Tibial nerve (tissue), 4 donors: ENCODE data around the gene HOXA5. TPM values are rescaled to one million over a fixed set of nuclear protein-coding genes. Genes with fewer than 3 reads are reported as not detected.

Experiments used
- DNase-seq, 2 donors: peaks; one replicate each; pipeline ENCODE4 v3.0.0-alpha.2; 2019; ENCODE audit warnings: low spot score in 2 of 2
- H3K27ac ChIP-seq, 4 donors: fragments of 200-600 bp; sonication (generic) in 3 of 4; one replicate each; pipeline ENCODE4 v1.5.1; 2017 to 2019; ENCODE audit warnings: mild to moderate bottlenecking in 1 of 4
- H3K27me3 ChIP-seq, 2 donors: fragments of 200-600 bp; sonication (generic) in 1 of 2; one replicate each; pipeline versions ENCODE4 v1.5.1 to v1.6.0; 2017 to 2019
- H3K36me3 ChIP-seq, 3 donors: fragments of 200-600 bp; sonication (generic); one replicate each; pipeline ENCODE4 v1.5.1; 2018 to 2019
- H3K4me1 ChIP-seq, 4 donors: fragments of 200-600 bp; sonication (generic) in 3 of 4; one replicate each; pipeline ENCODE4 v1.5.1; 2017 to 2019
- H3K4me3 ChIP-seq, 4 donors: fragments of 200-600 bp; sonication (generic) in 3 of 4; one replicate each; pipeline ENCODE4 v1.5.1; 2017 to 2019; ENCODE audit warnings: mild to moderate bottlenecking in 1 of 4, moderate library complexity in 1 of 4
- H3K9me3 ChIP-seq, 4 donors: fragments of 200-600 bp; sonication (generic) in 3 of 4; one replicate each; pipeline ENCODE4 v1.5.1; 2017 to 2019
- CTCF ChIP-seq, 5 experiments: fragments of 200-600 bp in 3 of 5; fragments of 450-650 bp in 2 of 5; sonication (generic) in 3 of 5; IDR thresholded peaks; one replicate each; pipeline ENCODE4 v1.5.1; 2016 to 2019; ENCODE audit warnings: antibody characterized with exemption in 5 of 5, mild to moderate bottlenecking in 3 of 5, moderate library complexity in 2 of 5
- EP300 ChIP-seq, 2 donors: sonication (generic); formaldehyde crosslinking; IDR thresholded peaks; one replicate each; pipeline ENCODE4 v1.6.1; 2017; ENCODE audit warnings: antibody characterized with exemption in 2 of 2, mild to moderate bottlenecking in 1 of 2
- POLR2A ChIP-seq, 2 donors: fragments of 450-650 bp; IDR thresholded peaks; one replicate each; pipeline ENCODE4 v1.6.1; 2017; ENCODE audit warnings: antibody characterized with exemption in 2 of 2, mild to moderate bottlenecking in 2 of 2, moderate library complexity in 2 of 2
- WGBS, 2 donors: methylation state at CpG; one replicate each; pipeline ENCODE4 v1.1.5; 2018; 5-methylcytosine and 5-hydroxymethylcytosine counted together
- small RNA-seq: library from RNA; depleted of rRNA; stranded (forward); fragments of <200 nt; gene quantifications from one replicate; pipeline ENCODE3, GENCODE V24; 2016
- total RNA-seq, 4 donors: library from RNA; depleted of rRNA; stranded (reverse); fragments of >200 nt; gene quantifications; one replicate each; pipeline ENCODE4 v1.1.0, GENCODE V29; 2016

HOXA5 gene
- total RNA-seq, 4 donors from 2014 or later: 12.0 to 25.9 (median 16.6) TPM

- 70 to 73% methylated on average over 9 of the region's 9 CpGs for WGBS, 2 donors
- peaks cover 0 to 75% of the 10 kb centered on the region in 2 donors for H3K27me3 ChIP-seq
Observed at GRCh38 chr7:27091941-27092818, 51.3 kb downstream of the HOXA5 start.

GRCh38 chr7:27091105-27091504, 52.4 kb downstream of the HOXA5 start:
- Histone ChIP-seq H3K4me3 (no peak overlapping the region), H3K36me3 (no peaks in the 10 kb centered on the region), H3K4me1 (peaks cover 0 to 26% (median 0%) of the 10 kb centered on the region in 4 donors), H3K27ac (no peak overlapping the region), H3K9me3 (peaks cover 0 to 13% (median 0%) of the 10 kb centered on the region in 4 donors), H3K27me3 (peaks cover 0 to 72% of the 10 kb centered on the region in 2 donors)
- 41 to 51% methylated on average over 3 of the region's 3 CpGs for WGBS, 2 donors
- TF ChIP-seq CTCF (IDR thresholded peaks at IDR 0.05): no peak
- TF ChIP-seq POLR2A (IDR thresholded peaks at IDR 0.05): no peak
- TF ChIP-seq EP300 (IDR thresholded peaks at IDR 0.05): no peak
- no peak for DNase-seq

More at GRCh38 chr7:27091941-27092818, 51.3 kb downstream of the HOXA5 start:
- Histone ChIP-seq H3K4me1 (peaks cover 0 to 36% (median 0%) of the 10 kb centered on the region in 4 donors), H3K9me3 (peaks cover 0 to 11% (median 0%) of the 10 kb centered on the region in 4 donors), H3K36me3 (no peaks in the 10 kb centered on the region), H3K27ac (no peak overlapping the region), H3K4me3 (no peak overlapping the region)
- TF ChIP-seq EP300 (IDR thresholded peaks at IDR 0.05) (no peak), POLR2A (IDR thresholded peaks at IDR 0.05) (no peak), CTCF (IDR thresholded peaks at IDR 0.05) (no peak)
- no peak for DNase-seq

Small RNA genes lying within 50 kb of the gene (small RNA-seq; reads per million reads assigned to genes)
- not detected for gene AC004080.5
- not detected for gene RF01977
- not detected for gene RF02140
- gene RF02141: not detected

Other genes with a start within 250 kb of the HOXA5 start
- gene HOXA1, start 47.7 kb downstream of the HOXA5 start, total RNA-seq: 1 to 10 TPM in 2 of 4 donors, under 1 TPM in 2; 0.44 to 2.1 (median 1.2) TPM
- 1 to 10 TPM; 2.5 to 5.9 (median 5.2) TPM for gene HOXA2, start 41.0 kb downstream of the HOXA5 start, total RNA-seq
- gene HOXA4, start 12.9 kb downstream of the HOXA5 start, total RNA-seq: 1 to 10 TPM; 4.4 to 6.3 (median 4.7) TPM
- 10 to 100 TPM; 11.1 to 30.9 (median 18.7) TPM for gene HOXA6, start 4.1 kb upstream of the HOXA5 start, total RNA-seq
- 10 to 100 TPM in 1 of 4 donors, 1 to 10 TPM in 3; 7.0 to 18.8 (median 8.7) TPM for gene HOXA3, start 8.9 kb upstream of the HOXA5 start, total RNA-seq
- 10 to 100 TPM in 2 of 4 donors, 1 to 10 TPM in 2; 8.7 to 16.9 (median 11.3) TPM for gene HOXA7, start 13.0 kb upstream of the HOXA5 start, total RNA-seq
- gene HOXA9, start 21.9 kb upstream of the HOXA5 start, total RNA-seq: 10 to 100 TPM; 10.5 to 13.8 (median 12.7) TPM
- gene HOXA10, start 30.6 kb upstream of the HOXA5 start, total RNA-seq: 10 to 100 TPM; 19.0 to 34.1 (median 24.9) TPM
- 10 to 100 TPM in 2 of 4 donors, 1 to 10 TPM in 2; 5.0 to 13.2 (median 9.5) TPM for gene HOXA11, start 41.6 kb upstream of the HOXA5 start, total RNA-seq
- gene HOXA13, start 56.4 kb upstream of the HOXA5 start, total RNA-seq: 1 to 10 TPM in 1 of 4 donors, under 1 TPM in 3; 0.63 to 1.5 (median 0.72) TPM
- not detected for gene EVX1, start 99.1 kb upstream of the HOXA5 start, total RNA-seq